Tibial nerve (tissue), 4 donors: ENCODE results near the gene SMPX. TPM values are rescaled to one million over a fixed set of nuclear protein-coding genes. Genes with fewer than 3 reads are reported as not detected.

ENCODE experiments used
- DNase-seq, 2 donors: peaks; one replicate each; pipeline ENCODE4 v3.0.0-alpha.2; 2019; ENCODE audit warnings: low spot score in 2 of 2
- H3K27ac ChIP-seq, 4 donors: fragments of 200-600 bp; sonication (generic) in 3 of 4; one replicate each; pipeline ENCODE4 v1.5.1; 2017 to 2019; ENCODE audit warnings: mild to moderate bottlenecking in 1 of 4
- H3K27me3 ChIP-seq, 2 donors: fragments of 200-600 bp; sonication (generic) in 1 of 2; one replicate each; pipeline versions ENCODE4 v1.5.1 to v1.6.0; 2017 to 2019
- H3K36me3 ChIP-seq, 3 donors: fragments of 200-600 bp; sonication (generic); one replicate each; pipeline ENCODE4 v1.5.1; 2018 to 2019
- H3K4me1 ChIP-seq, 4 donors: fragments of 200-600 bp; sonication (generic) in 3 of 4; one replicate each; pipeline ENCODE4 v1.5.1; 2017 to 2019
- H3K4me3 ChIP-seq, 4 donors: fragments of 200-600 bp; sonication (generic) in 3 of 4; one replicate each; pipeline ENCODE4 v1.5.1; 2017 to 2019; ENCODE audit warnings: mild to moderate bottlenecking in 1 of 4, moderate library complexity in 1 of 4
- H3K9me3 ChIP-seq, 4 donors: fragments of 200-600 bp; sonication (generic) in 3 of 4; one replicate each; pipeline ENCODE4 v1.5.1; 2017 to 2019
- EP300 ChIP-seq, 2 donors: sonication (generic); formaldehyde crosslinking; IDR thresholded peaks; one replicate each; pipeline ENCODE4 v1.6.1; 2017; ENCODE audit warnings: antibody characterized with exemption in 2 of 2, mild to moderate bottlenecking in 1 of 2
- POLR2A ChIP-seq, 2 donors: fragments of 450-650 bp; IDR thresholded peaks; one replicate each; pipeline ENCODE4 v1.6.1; 2017; ENCODE audit warnings: antibody characterized with exemption in 2 of 2, mild to moderate bottlenecking in 2 of 2, moderate library complexity in 2 of 2
- WGBS, 2 donors: methylation state at CpG; one replicate each; pipeline ENCODE4 v1.1.5; 2018; 5-methylcytosine and 5-hydroxymethylcytosine counted together
- total RNA-seq, 4 donors: library from RNA; depleted of rRNA; stranded (reverse); fragments of >200 nt; gene quantifications; one replicate each; pipeline ENCODE4 v1.1.0, GENCODE V29; 2016
- TF ChIP-seq, protein P1 (sequence below), 5 experiments: fragments of 200-600 bp in 3 of 5; fragments of 450-650 bp in 2 of 5; sonication (generic) in 3 of 5; IDR thresholded peaks; one replicate each; pipeline ENCODE4 v1.5.1; 2016 to 2019; ENCODE audit warnings: antibody characterized with exemption in 5 of 5, mild to moderate bottlenecking in 3 of 5, moderate library complexity in 2 of 5

SMPX gene
- total RNA-seq, 4 donors from 2014 or later = not detected

DNA sequence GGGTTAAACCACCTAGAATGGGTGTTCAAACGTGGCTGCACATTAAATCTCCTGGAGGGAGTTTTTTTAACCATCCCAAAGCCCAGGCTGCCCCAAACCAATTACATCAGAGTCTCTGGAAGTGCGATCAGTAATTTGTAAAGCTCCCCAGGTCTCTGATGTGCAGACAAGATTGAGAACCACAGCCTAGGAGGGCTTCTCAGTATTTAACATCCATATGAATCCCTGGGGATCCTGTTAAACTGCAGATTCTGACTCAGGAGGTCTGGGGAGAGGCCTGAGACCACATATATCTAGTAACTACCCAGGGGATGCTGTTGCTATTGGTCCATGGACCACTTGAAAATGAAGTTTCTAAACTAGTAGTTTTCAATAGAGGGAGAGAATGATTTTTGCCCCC lies 42.6 kb downstream of the SMPX start:
- Histone ChIP-seq H3K9me3 (no peaks in the 10 kb centered on the region), H3K27me3 (peaks cover 0 to 6% of the 10 kb centered on the region in 2 donors), H3K27ac (no peak overlapping the region), H3K4me1 (no peaks in the 10 kb centered on the region), H3K4me3 (no peak overlapping the region), H3K36me3 (no peaks in the 10 kb centered on the region)
- WGBS, 2 donors = 38 to 50% methylated on average over 1 to 2 of the region's 2 CpGs
- TF ChIP-seq EP300 (IDR thresholded peaks at IDR 0.05) (no peak), POLR2A (IDR thresholded peaks at IDR 0.05) (no peak)
- TF ChIP-seq, protein P1, sequence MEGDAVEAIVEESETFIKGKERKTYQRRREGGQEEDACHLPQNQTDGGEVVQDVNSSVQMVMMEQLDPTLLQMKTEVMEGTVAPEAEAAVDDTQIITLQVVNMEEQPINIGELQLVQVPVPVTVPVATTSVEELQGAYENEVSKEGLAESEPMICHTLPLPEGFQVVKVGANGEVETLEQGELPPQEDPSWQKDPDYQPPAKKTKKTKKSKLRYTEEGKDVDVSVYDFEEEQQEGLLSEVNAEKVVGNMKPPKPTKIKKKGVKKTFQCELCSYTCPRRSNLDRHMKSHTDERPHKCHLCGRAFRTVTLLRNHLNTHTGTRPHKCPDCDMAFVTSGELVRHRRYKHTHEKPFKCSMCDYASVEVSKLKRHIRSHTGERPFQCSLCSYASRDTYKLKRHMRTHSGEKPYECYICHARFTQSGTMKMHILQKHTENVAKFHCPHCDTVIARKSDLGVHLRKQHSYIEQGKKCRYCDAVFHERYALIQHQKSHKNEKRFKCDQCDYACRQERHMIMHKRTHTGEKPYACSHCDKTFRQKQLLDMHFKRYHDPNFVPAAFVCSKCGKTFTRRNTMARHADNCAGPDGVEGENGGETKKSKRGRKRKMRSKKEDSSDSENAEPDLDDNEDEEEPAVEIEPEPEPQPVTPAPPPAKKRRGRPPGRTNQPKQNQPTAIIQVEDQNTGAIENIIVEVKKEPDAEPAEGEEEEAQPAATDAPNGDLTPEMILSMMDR (IDR thresholded peaks at IDR 0.05) = no peak
- no peak for DNase-seq

DNA sequence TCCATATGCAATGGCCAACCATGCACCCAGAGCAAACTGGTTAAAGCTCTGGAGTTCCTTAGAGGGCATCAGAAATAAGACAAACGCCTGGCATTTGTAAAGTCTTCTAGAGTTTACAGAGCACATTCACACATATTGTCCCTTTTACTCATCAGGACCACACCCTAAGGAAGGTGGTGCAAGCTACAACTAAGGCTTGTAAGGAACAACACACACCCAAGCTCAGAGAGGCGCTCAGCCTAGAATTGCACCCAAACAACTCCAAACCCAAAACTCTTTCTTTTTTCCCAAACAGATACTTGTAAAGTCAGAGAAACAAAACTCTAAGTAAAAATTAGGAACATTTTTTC lies 46.1 kb downstream of the SMPX start:
- H3K36me3 ChIP-seq = no peaks in the 10 kb centered on the region
- 66 to 83% methylated on average over 2 of the region's 2 CpGs for WGBS, 2 donors
- no peak for TF ChIP-seq EP300 (IDR thresholded peaks at IDR 0.05)
- TF ChIP-seq, protein P1 (IDR thresholded peaks at IDR 0.05) = no peak
- no peak for TF ChIP-seq POLR2A (IDR thresholded peaks at IDR 0.05)
- H3K27me3 ChIP-seq = peaks cover 0 to 6% of the 10 kb centered on the region in 2 donors
- H3K9me3 ChIP-seq = no peaks in the 10 kb centered on the region
- H3K4me1 ChIP-seq = no peaks in the 10 kb centered on the region
- DNase-seq = no peak
- no peak overlapping the region for H3K27ac ChIP-seq
- no peak overlapping the region for H3K4me3 ChIP-seq

DNA sequence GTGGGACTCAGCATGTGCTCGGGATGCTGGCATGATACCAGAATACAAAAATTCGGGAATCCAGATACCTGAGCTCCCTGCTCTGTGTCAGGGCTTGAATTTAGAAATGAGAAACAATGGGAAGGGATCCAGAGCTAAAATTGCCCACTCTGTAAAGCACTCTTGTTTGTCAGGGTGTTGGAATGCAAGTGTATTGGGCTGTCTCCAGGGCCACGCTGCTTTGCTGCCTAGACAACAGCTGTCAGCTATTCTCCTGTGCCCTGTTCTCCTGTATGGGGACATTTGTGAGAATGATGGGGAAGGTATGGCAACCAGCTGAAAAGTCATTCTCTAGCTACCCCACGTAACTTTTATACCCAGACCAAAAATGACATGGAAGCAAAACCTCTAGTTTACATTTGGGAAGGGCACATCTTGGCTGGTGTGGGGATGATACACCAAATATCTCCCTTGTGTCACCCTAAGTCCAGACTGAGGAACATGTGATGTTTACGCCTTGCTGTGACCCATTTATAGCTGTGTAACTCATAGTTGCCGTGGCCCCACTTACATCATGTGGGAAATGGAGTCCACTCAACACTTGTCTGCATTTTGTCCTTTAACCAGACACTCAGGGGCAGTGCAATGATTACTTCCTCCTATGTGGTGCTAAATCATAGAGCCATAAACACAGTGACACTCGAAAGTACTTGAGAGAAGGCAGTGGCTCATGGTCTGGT lies 46.6 kb downstream of the SMPX start:
- TF ChIP-seq, protein P1 (IDR thresholded peaks at IDR 0.05) = no peak
- no peak for TF ChIP-seq EP300 (IDR thresholded peaks at IDR 0.05)
- TF ChIP-seq POLR2A (IDR thresholded peaks at IDR 0.05) = no peak
- no peaks in the 10 kb centered on the region for H3K4me1 ChIP-seq
- 69 to 88% methylated on average over 6 to 7 of the region's 7 CpGs for WGBS, 2 donors
- DNase-seq = no peak
- H3K4me3 ChIP-seq = no peak overlapping the region
- no peaks in the 10 kb centered on the region for H3K9me3 ChIP-seq
- H3K36me3 ChIP-seq = no peaks in the 10 kb centered on the region
- peaks cover 0 to 6% of the 10 kb centered on the region in 2 donors for H3K27me3 ChIP-seq
- H3K27ac ChIP-seq = no peak overlapping the region

DNA sequence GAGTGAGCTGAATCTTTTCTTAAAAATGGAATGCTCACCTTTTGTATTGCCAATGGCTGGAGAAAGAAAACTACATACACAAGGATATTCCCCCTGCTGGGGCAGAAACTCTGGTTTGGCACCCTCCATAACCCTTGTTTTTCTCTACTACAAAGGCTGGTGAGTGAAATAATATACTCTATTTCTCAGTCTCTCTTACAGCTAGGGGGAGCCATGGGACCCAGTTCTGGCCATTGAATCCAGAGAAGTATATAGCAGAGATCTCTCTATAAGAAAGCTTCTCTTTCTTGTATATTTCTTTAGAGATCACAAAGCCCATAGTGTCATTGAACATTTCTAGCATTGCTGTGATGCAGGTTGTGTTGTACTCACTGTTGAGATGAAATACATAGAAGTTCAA lies 49.8 kb downstream of the SMPX start:
- DNase-seq = no peak
- TF ChIP-seq POLR2A (IDR thresholded peaks at IDR 0.05) (no peak), EP300 (IDR thresholded peaks at IDR 0.05) (no peak)
- TF ChIP-seq, protein P1 (IDR thresholded peaks at IDR 0.05) = no peak

DNA sequence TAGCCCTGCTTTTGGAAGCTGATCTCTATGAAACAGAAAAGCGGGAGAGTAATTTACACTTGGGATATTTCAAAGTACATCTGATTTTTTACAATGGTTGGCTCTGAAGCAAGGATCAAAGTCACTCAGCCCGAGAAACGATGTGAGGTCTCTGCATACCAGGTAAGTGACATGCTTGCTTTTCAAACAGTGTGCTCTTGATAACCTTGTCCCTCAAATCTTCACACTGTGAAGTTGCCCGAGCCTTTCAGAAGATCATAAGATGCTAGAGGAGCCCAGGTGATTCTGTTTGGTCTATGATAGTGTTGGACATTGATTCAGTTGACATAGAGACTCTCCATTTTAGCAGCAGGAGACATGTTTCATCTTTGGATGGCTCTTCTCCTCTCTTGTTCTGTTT lies 52.7 kb downstream of the SMPX start:
- no peaks in the 10 kb centered on the region for H3K4me1 ChIP-seq
- H3K9me3 ChIP-seq = no peaks in the 10 kb centered on the region
- TF ChIP-seq, protein P1 (IDR thresholded peaks at IDR 0.05) = no peak
- no peak for TF ChIP-seq EP300 (IDR thresholded peaks at IDR 0.05)
- TF ChIP-seq POLR2A (IDR thresholded peaks at IDR 0.05) = no peak
- no peaks in the 10 kb centered on the region for H3K36me3 ChIP-seq
- H3K27me3 ChIP-seq = no peaks in the 10 kb centered on the region
- H3K27ac ChIP-seq = no peak overlapping the region
- H3K4me3 ChIP-seq = no peak overlapping the region
- no peak for DNase-seq
- WGBS, 2 donors = 73 to 93% methylated on average over 3 to 4 of the region's 4 CpGs

More for the DNA sequence above, 49.8 kb downstream of the SMPX start:
- Histone ChIP-seq H3K36me3 (no peaks in the 10 kb centered on the region), H3K27me3 (peaks cover 0 to 6% of the 10 kb centered on the region in 2 donors), H3K9me3 (no peaks in the 10 kb centered on the region), H3K4me1 (no peaks in the 10 kb centered on the region), H3K4me3 (no peak overlapping the region), H3K27ac (no peak overlapping the region)
